GM12873 (cell line): ENCODE measurements around the gene HYAL1.

Experiments
- CTCF ChIP-seq: IDR thresholded peaks from 2 replicates; pipeline ENCODE4 v1.5.1; 2012; ENCODE audit warnings: low read depth, mild to moderate bottlenecking, moderate library complexity, low read length, control low read depth; ENCODE audit not compliant: insufficient read depth; ENCODE audit errors: missing control alignments

HYAL1 gene

DNA sequence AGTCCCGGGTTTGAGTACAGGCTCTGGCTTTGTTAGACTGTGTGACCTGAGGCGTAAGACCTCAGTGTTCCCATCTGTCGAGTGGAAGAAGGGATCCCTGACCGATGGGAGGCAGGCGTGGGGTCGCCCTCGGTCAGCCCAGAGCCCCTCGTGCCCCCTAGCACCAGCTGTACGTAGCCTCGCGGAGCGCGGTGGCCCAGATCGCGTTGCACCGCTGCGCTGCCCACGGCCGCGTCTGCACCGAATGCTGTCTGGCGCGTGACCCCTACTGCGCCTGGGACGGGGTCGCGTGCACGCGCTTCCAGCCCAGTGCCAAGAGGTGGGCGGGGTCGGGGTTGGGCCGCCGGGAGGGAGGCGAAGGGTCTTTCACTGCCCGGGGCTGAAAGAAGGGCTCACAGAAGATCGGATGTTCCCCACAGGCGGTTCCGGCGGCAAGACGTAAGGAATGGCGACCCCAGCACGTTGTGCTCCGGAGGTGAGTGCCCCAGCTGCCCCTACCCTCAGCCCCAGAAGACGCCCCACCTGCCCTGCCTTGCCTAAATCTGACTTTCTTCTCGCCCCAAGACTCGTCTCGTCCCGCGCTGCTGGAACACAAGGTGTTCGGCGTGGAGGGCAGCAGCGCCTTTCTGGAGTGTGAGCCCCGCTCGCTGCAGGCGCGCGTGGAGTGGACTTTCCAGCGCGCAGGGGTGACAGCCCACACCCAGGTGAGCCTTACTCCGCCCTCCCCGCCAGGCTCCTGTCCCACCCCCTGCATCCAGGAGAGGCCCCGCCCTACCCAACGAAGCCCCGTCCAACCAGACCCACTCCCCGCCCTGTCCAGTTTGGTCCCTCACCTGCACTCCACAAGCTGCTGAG, 28.0 kb downstream of the HYAL1 start:
- TF ChIP-seq CTCF, result no peak

DNA sequence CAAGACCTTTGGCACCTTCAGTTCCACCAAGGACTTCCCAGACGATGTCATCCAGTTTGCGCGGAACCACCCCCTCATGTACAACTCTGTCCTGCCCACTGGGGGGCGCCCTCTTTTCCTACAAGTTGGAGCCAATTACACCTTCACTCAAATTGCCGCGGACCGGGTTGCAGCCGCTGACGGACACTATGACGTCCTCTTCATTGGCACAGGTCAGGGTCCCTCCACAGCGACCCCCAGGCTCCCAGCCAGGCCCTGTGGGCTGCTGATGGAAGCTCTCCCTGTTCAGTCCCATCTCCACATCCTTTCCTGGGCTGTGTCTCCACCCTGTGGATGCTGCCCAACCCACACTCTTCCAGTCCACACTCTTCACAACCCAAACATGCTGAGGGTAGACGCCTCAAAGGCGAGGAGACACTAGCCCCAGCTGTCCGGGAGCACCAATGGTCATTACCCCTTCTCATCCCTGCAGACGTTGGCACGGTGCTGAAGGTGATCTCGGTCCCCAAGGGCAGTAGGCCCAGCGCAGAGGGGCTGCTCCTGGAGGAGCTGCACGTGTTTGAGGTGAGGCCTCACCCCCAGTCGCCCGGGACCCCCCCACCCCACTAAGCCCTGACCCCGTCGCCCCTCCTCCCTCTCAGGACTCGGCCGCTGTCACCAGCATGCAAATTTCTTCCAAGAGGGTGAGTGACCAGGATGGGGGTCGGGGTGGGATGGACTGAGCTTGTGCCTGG, 28.8 kb downstream of the HYAL1 start:
- TF ChIP-seq CTCF, result peak; percentile 85

DNA sequence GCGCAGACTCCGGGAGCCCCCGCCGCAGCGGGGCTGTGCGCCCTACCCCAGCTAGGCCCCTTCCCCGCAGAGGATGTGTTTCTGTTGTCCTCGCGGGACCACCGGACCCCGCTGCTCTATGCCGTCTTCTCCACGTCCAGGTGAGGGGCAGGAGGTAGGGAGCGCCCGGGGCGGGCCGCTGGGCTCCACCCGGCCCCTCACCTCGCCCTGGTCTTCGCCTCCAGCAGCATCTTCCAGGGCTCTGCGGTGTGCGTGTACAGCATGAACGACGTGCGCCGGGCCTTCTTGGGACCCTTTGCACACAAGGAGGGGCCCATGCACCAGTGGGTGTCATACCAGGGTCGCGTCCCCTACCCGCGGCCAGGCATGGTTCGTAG, 29.7 kb downstream of the HYAL1 start:
- TF ChIP-seq CTCF, result no peak

DNA sequence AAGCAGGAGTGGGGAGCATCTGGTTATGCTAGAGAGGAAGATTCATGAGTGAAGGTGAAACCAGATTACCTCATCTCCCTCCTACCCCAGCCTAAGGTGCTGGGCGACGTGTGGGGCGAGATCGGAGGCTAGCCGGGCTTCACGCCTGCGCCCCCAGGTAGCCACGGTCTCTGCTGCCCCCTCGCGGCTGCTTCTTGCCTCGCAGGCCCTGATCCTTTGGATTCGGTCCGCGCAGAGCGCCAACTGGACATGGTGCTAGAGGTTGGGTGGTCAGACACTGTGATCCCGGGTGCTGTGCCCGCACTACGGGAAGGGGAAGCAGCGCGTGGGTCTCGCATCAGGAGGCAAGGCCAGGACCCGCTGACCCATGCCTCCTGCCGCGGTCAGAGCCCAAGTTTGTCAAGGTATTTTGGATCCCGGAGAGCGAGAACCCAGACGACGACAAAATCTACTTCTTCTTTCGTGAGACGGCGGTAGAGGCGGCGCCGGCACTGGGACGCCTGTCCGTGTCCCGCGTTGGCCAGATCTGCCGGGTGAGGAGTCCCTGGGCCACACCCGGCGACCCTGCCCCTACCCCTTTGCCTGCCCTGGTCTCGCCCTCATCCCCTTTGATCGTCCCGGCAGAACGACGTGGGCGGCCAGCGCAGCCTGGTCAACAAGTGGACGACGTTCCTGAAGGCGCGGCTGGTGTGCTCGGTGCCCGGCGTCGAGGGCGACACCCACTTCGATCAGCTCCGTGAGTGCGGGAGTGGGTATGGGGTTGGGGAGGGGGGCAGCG, 30.3 kb downstream of the HYAL1 start:
- TF ChIP-seq CTCF, result peak; percentile 97

DNA sequence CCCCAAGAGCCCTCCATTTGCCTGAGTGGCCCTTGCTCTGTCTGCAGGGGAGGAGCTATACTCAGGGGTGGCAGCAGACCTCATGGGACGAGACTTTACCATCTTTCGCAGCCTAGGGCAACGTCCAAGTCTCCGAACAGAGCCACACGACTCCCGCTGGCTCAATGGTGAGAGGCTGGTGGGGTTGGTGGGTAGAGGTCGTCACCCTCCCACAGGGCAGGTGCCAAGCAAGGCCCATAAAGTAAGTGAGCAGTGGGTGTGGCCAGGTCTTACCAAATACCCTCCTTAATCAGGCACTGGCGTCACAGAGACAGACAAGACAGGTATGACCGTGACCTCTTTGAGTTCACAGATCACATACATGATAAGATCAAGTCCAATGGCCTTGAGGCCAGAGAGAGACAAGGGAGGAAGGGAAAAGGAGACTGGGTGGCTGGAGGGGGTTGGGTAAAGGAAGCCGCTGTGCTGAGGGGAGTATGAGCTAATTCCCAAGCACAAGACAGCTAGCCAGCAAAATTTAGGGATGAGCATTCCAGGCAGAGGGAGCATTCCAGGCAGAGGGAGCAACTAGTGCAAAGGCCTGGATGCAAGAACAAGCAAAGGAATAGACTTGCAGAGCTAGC, 31.9 kb downstream of the HYAL1 start:
- no peak for TF ChIP-seq CTCF

- TF ChIP-seq CTCF, result no peak
These were observed 32.8 kb downstream of the HYAL1 start for GRCh38 chr3:50270422-50271224.
